SK-N-SH (cell line): ENCODE results near the gene RBBP5. TPM values are rescaled to one million over a fixed set of nuclear protein-coding genes. Genes with fewer than 3 reads are reported as not detected.

Experiments used
- CTCF ChIA-PET: fragments of 300-600, 350-600 bp; formaldehyde crosslinking; extraction: SDS; loops from one replicate; lab custom pipeline; 2021; lab: Yijun Ruan, JAX
- POLR2A ChIA-PET: fragments of 350-600 bp; sonication (Branson Sonifier 250); formaldehyde crosslinking; extraction: SDS; loops from one replicate; lab custom pipeline; 2020; ENCODE audit warnings: antibody characterized with exemption, inconsistent platforms; lab: Yijun Ruan, JAX
- DNase-seq: peaks from one replicate; pipeline ENCODE4 v3.0.0; 2012
- H2AFZ ChIP-seq: fragments of 200-600 bp; sonication (generic); 2 replicates; pipeline ENCODE4 v1.8.1; 2016; ENCODE audit warnings: antibody characterized with exemption, mild to moderate bottlenecking, low read depth
- H3F3A ChIP-seq: fragments of 200-600 bp; sonication (generic); replicated peaks from 2 replicates; pipeline ENCODE3; 2016; ENCODE audit warnings: antibody characterized with exemption, mild to moderate bottlenecking; ENCODE audit not compliant: insufficient read depth
- H3K27ac ChIP-seq, 2 experiments: fragments of 200-500 bp in 1 of 2; fragments of 200-600 bp in 1 of 2; sonication (Bioruptor generic) in 1 of 2; sonication (generic), shearing (Covaris generic) in 1 of 2; 2 replicates each; pipeline versions ENCODE4 v1.5.1 to v1.6.1; 2014 to 2016; ENCODE audit warnings: low read depth in 2 of 2, inconsistent platforms in 1 of 2, low read length in 1 of 2, mild to moderate bottlenecking in 1 of 2, mixed read lengths in 1 of 2
- H3K27me3 ChIP-seq: fragments of 200-600 bp; sonication (generic), shearing (Covaris generic); 2 replicates; pipeline ENCODE4 v1.6.1; 2016; ENCODE audit warnings: mixed run types; ENCODE audit not compliant: insufficient read depth
- H3K36me3 ChIP-seq, 2 experiments: fragments of 200-500 bp in 1 of 2; fragments of 200-600 bp in 1 of 2; sonication (Bioruptor generic) in 1 of 2; sonication (generic) in 1 of 2; replicated peaks in 1 of 2; 2 replicates each; pipeline versions ENCODE3 to v1.5.1; 2014 to 2016; ENCODE audit warnings: low read length in 1 of 2, mild to moderate bottlenecking in 1 of 2; ENCODE audit not compliant: insufficient read depth in 2 of 2, control insufficient read depth in 1 of 2
- H3K4me1 ChIP-seq, 2 experiments: fragments of 200-500 bp in 1 of 2; fragments of 200-600 bp in 1 of 2; sonication (Bioruptor generic) in 1 of 2; sonication (generic), shearing (Covaris generic) in 1 of 2; 2 replicates each; pipeline versions ENCODE4 v1.5.1 to v1.6.1; 2014 to 2016; ENCODE audit warnings: low read depth in 1 of 2, low read length in 1 of 2, mixed run types in 1 of 2; ENCODE audit not compliant: insufficient read depth in 2 of 2, control insufficient read depth in 1 of 2
- H3K4me2 ChIP-seq: fragments of 200-600 bp; sonication (generic), shearing (Covaris generic); 2 replicates; pipeline ENCODE4 v1.6.1; 2017; ENCODE audit warnings: mixed run types
- H3K4me3 ChIP-seq, 2 experiments: fragments of 200-500 bp in 1 of 2; fragments of 200-600 bp in 1 of 2; sonication (Bioruptor generic) in 1 of 2; sonication (generic), shearing (Covaris generic) in 1 of 2; 2 replicates each; pipeline versions ENCODE4 v1.5.1 to v1.8.1; 2014 to 2016; ENCODE audit warnings: low read depth in 2 of 2, inconsistent platforms in 1 of 2, low read length in 1 of 2, mild to moderate bottlenecking in 1 of 2, mixed read lengths in 1 of 2, moderate library complexity in 1 of 2
- H3K79me2 ChIP-seq: fragments of 200-600 bp; sonication (generic); 2 replicates; pipeline ENCODE4 v1.8.1; 2017; ENCODE audit warnings: mild to moderate bottlenecking; ENCODE audit not compliant: insufficient read depth
- H3K9ac ChIP-seq: fragments of 200-600 bp; sonication (generic); 2 replicates; pipeline ENCODE4 v1.6.1; 2017; ENCODE audit warnings: mixed run types
- H3K9me2 ChIP-seq: fragments of 200-600 bp; sonication (generic); 2 replicates; pipeline ENCODE4 v1.6.1; 2017; ENCODE audit warnings: mixed run types
- H3K9me3 ChIP-seq: fragments of 200-600 bp; sonication (generic); 2 replicates; pipeline ENCODE4 v1.6.1; 2017; ENCODE audit warnings: mixed run types, mild to moderate bottlenecking, moderate library complexity
- H4K20me1 ChIP-seq: fragments of 200-600 bp; sonication (generic); 2 replicates; pipeline ENCODE4 v1.6.1; 2017; ENCODE audit warnings: mild to moderate bottlenecking, mixed run types; ENCODE audit not compliant: insufficient read depth
- EZH2phosphoT487 ChIP-seq: fragments of 200-600 bp; sonication (generic); IDR thresholded peaks from 2 replicates; pipeline ENCODE4 v1.6.1; 2017; ENCODE audit warnings: low read depth, mixed run types, mild to moderate bottlenecking, antibody characterized with exemption, moderate library complexity, borderline replicate concordance
- FOXJ3 ChIP-seq: sonication (generic); formaldehyde crosslinking; IDR thresholded peaks from 2 replicates; pipeline ENCODE4 v1.5.1; 2020; ENCODE audit warnings: mild to moderate bottlenecking, missing genetic modification reagents
- FOXM1 ChIP-seq: IDR thresholded peaks from 2 replicates; pipeline ENCODE4 v1.4.0; 2012; ENCODE audit warnings: low read depth, mild to moderate bottlenecking
- GABPA ChIP-seq: IDR thresholded peaks from 2 replicates; pipeline ENCODE4 v1.4.0; 2012; ENCODE audit warnings: low read depth, mild to moderate bottlenecking
- IRF3 ChIP-seq: fragments of 150-350 bp; IDR thresholded peaks from 2 replicates; pipeline ENCODE4 v1.6.1; 2016; ENCODE audit warnings: mild to moderate bottlenecking, low read depth, low read length
- JUND ChIP-seq: IDR thresholded peaks from 2 replicates; pipeline ENCODE4 v1.4.0; 2012
- MAX ChIP-seq: IDR thresholded peaks from 2 replicates; pipeline ENCODE4 v1.4.0; 2012; ENCODE audit warnings: low read depth
- MEF2A ChIP-seq: IDR thresholded peaks from 2 replicates; pipeline ENCODE4 v1.4.0; 2012; ENCODE audit warnings: low read depth, borderline replicate concordance
- MXI1 ChIP-seq: IDR thresholded peaks from 2 replicates; pipeline ENCODE4 v1.6.1; 2012; ENCODE audit warnings: mild to moderate bottlenecking, low read depth, low read length, improper control_type of control experiment
- NRF1 ChIP-seq: IDR thresholded peaks from 2 replicates; pipeline ENCODE4 v1.6.1; 2012; ENCODE audit warnings: low read depth, mild to moderate bottlenecking, low read length
- PBX3 ChIP-seq: IDR thresholded peaks from 2 replicates; pipeline ENCODE4; 2012
- RCOR1 ChIP-seq: fragments of 150-350 bp; IDR thresholded peaks from 2 replicates; pipeline ENCODE4 v1.6.1; 2017; ENCODE audit warnings: antibody characterized with exemption, low read length
- REST ChIP-seq: IDR thresholded peaks from 2 replicates; pipeline ENCODE4 v1.6.1; 2012; ENCODE audit warnings: mild to moderate bottlenecking, low read depth, low read length, moderate library complexity
- TAF1 ChIP-seq: IDR thresholded peaks from 2 replicates; pipeline ENCODE4 v1.6.1; 2012; ENCODE audit warnings: low read depth, mild to moderate bottlenecking, low read length, moderate library complexity, borderline replicate concordance
- YY1 ChIP-seq: IDR thresholded peaks from 2 replicates; pipeline ENCODE4 v1.4.0; 2012; ENCODE audit warnings: low read depth, mild to moderate bottlenecking
- ZBTB33 ChIP-seq: IDR thresholded peaks from 2 replicates; pipeline ENCODE4 v1.4.0; 2012; ENCODE audit warnings: low read depth, borderline replicate concordance
- WGBS: methylation state at CpG from one replicate; pipeline ENCODE4 v1.1.6; 2017; ENCODE audit warnings: low lambda C conversion rate; 5-methylcytosine and 5-hydroxymethylcytosine counted together
- polyA plus RNA-seq, 3 experiments: library from polyadenylated mRNA; depleted of rRNA; stranded (reverse); fragments of >200 nt; gene quantifications; 2 replicates each; pipeline ENCODE4 v1.2.3, GENCODE V29; 2012

Gene RBBP5
- polyA plus RNA-seq, 1 of the 3 experiments (the other 2 are of a cell fraction), result 5.7 TPM

- TF ChIP-seq REST, result peak; percentile 69
- peak; percentile 84 for TF ChIP-seq GABPA
- TF ChIP-seq FOXJ3 (CRISPR knock-in tag), result peak; percentile 79
- no peak for TF ChIP-seq IRF3
- peak; percentile 87 for TF ChIP-seq MAX
- TF ChIP-seq MXI1, result peak; percentile 76; the same call in 1 of the 2 replicates
- peak; percentile 66; the same call in 1 of the 2 replicates for TF ChIP-seq ZBTB33
- peak; percentile 79; the same call in 1 of the 2 replicates for TF ChIP-seq YY1
- peak; percentile 33; the same call in 1 of the 2 replicates for TF ChIP-seq NRF1
- TF ChIP-seq TAF1, result peak; percentile 77; the same call in 1 of the 2 replicates
- TF ChIP-seq, all 33 proteins: peak for 23
Measured at GRCh38 chr1:205121660-205122488, at the start of gene RBBP5 (continued).

- Histone ChIP-seq H3K9me3 (no peaks in the 10 kb centered on the region), H3K27me3 (no peaks in the 10 kb centered on the region), H3K4me1 (peaks cover 0 to 10% of the 10 kb centered on the region in 2 experiments; a peak in 3 of 4 replicates), H3K79me2 (peaks cover 20% of the 10 kb centered on the region; the same call in 1 of the 2 replicates), H3K9ac (no peak overlapping the region), H3F3A (peaks cover 33% of the 10 kb centered on the region), H2AFZ (no peak overlapping the region), H4K20me1 (peaks cover 3% of the 10 kb centered on the region; the same call in 1 of the 2 replicates), H3K36me3 (peaks cover 0 to 4% of the 10 kb centered on the region in 2 experiments), H3K27ac (peak overlapping the region in 1 of 2 experiments; percentile 100; a peak in 1 of 4 replicates), H3K4me3 (no peak overlapping the region), H3K9me2 (no peaks in the 10 kb centered on the region), H3K4me2 (no peak overlapping the region)
- no peak for DNase-seq
- ChIA-PET POLR2A (no interaction called here), CTCF (interaction anchor here (1.0 to 1.4 kb wide), 2 partner anchors 13 to 85 kb away, joined by 3 to 4 read pairs; no protein-coding TSS in a partner anchor)
- 93% methylated on average over 5 of the region's 5 CpGs for WGBS
- TF ChIP-seq JUND (no peak), REST (no peak), RCOR1 (no peak), PBX3 (no peak), EZH2phosphoT487 (no peak), MEF2A (no peak), FOXJ3 (CRISPR knock-in tag) (no peak), TAF1 (no peak), FOXM1 (no peak)
Measured at GRCh38 chr1:205171369-205171768, 49.6 kb upstream of the RBBP5 start.
